MCF 10A (cell line): Measurements from ENCODE around the gene GBGT1. TPM values are rescaled to one million over a fixed set of nuclear protein-coding genes. Genes with fewer than 3 reads are reported as not detected.

Experiments
- BruUV-seq: library from RNA; stranded (reverse); fragments of 400-500 nt; replicated peaks from 2 replicates; lab custom pipeline; 2021; lab: Mats Ljungman, UMichigan
- CTCF ChIA-PET: fragments of 300-600 bp; sonication (Branson Sonifier 250); formaldehyde crosslinking; extraction: SDS; loops from one replicate; lab custom pipeline; 2021; ENCODE audit warnings: antibody characterized with exemption, inconsistent platforms; lab: Yijun Ruan, JAX
- POLR2A ChIA-PET: fragments of 300-600, 350-650 bp; sonication (Branson Sonifier 250); formaldehyde crosslinking; extraction: SDS; loops from one replicate; lab custom pipeline; 2020; ENCODE audit warnings: antibody characterized with exemption, inconsistent platforms; lab: Yijun Ruan, JAX
- DNase-seq: peaks from one replicate; pipeline ENCODE4 v3.0.0-alpha.2; 2018; ENCODE audit not compliant: unreplicated experiment
- H3K27ac Mint-ChIP-seq: one replicate; pipeline ENCODE4 v1.8.0; 2022; ENCODE audit warnings: mild to moderate bottlenecking, low read depth, mixed read lengths; ENCODE audit not compliant: unreplicated experiment
- H3K27me3 Mint-ChIP-seq: one replicate; pipeline ENCODE4 v1.8.0; 2022; ENCODE audit warnings: mixed read lengths; ENCODE audit not compliant: insufficient read depth, unreplicated experiment
- H3K36me3 Mint-ChIP-seq: one replicate; pipeline ENCODE4 v1.8.0; 2022; ENCODE audit warnings: mild to moderate bottlenecking, moderate library complexity, mixed read lengths; ENCODE audit not compliant: insufficient read depth, unreplicated experiment
- H3K4me1 Mint-ChIP-seq: one replicate; pipeline ENCODE4 v1.8.0; 2022; ENCODE audit warnings: mixed read lengths; ENCODE audit not compliant: insufficient read depth, unreplicated experiment
- H3K4me3 Mint-ChIP-seq: one replicate; pipeline ENCODE4 v1.8.0; 2022; ENCODE audit warnings: mild to moderate bottlenecking, moderate library complexity, mixed read lengths; ENCODE audit not compliant: unreplicated experiment
- H3K9me3 Mint-ChIP-seq: one replicate; pipeline ENCODE4 v1.8.0; 2022; ENCODE audit warnings: mixed read lengths; ENCODE audit not compliant: unreplicated experiment
- CTCF ChIP-seq: fragments of 200-600 bp; IDR thresholded peaks from one replicate; pipeline ENCODE4 v1.8.0; 2022; ENCODE audit warnings: antibody characterized with exemption, mild to moderate bottlenecking; ENCODE audit not compliant: unreplicated experiment
- intact Hi-C: fragments of 100-400 bp; cut with micrococcal nuclease; formaldehyde crosslinking; loops from 2 replicates; pipeline ENCODE4 v1.14.1; 2022
- total RNA-seq: library from RNA; stranded (reverse); gene quantifications from 2 replicates; pipeline ENCODE4 v1.2.3, GENCODE V29; 2022

GBGT1 gene
- total RNA-seq, 1 experiment from 2014 or later: not detected

GRCh38 chr9:133114886-133115603 is 48.7 kb downstream of the GBGT1 start:
- H3K9me3 Mint-ChIP-seq: no peaks in the 10 kb centered on the region

GRCh38 chr9:133113949-133114885 is 49.5 kb downstream of the GBGT1 start:
- ChIA-PET POLR2A (interaction anchor here (0.9 to 1.2 kb wide), 3 partner anchors 23 to 83 kb away, joined by 3 to 4 read pairs (median 3); partner anchors contain the start of gene GTF3C5), CTCF (interaction anchor here (0.6 to 8.6 kb wide), 8 partner anchors 11 to 375 kb away, joined by 3 to 132 read pairs (median 4); no protein-coding TSS in a partner anchor)
- H3K4me1 Mint-ChIP-seq: peaks cover 15% of the 10 kb centered on the region
- no peak overlapping the region for H3K4me3 Mint-ChIP-seq
- intact Hi-C loops: no loop called here
- TF ChIP-seq CTCF: no peak
- no TSS peak for BruUV-seq
- DNase-seq: no peak
- peak overlapping the region; percentile 51 for H3K27ac Mint-ChIP-seq
- H3K36me3 Mint-ChIP-seq: peaks cover 14% of the 10 kb centered on the region
- H3K9me3 Mint-ChIP-seq: no peaks in the 10 kb centered on the region
- H3K27me3 Mint-ChIP-seq: no peaks in the 10 kb centered on the region

More at GRCh38 chr9:133114886-133115603, 48.7 kb downstream of the GBGT1 start:
- no peak overlapping the region for H3K27ac Mint-ChIP-seq
- no peak for TF ChIP-seq CTCF
- intact Hi-C loops: no loop called here
- H3K36me3 Mint-ChIP-seq: peaks cover 13% of the 10 kb centered on the region
- BruUV-seq: no TSS peak
- no peak for DNase-seq
- no peak overlapping the region for H3K4me3 Mint-ChIP-seq
- H3K27me3 Mint-ChIP-seq: no peaks in the 10 kb centered on the region
- ChIA-PET CTCF (interaction anchor here (0.6 to 8.6 kb wide), 5 partner anchors 12 to 90 kb away, joined by 3 to 132 read pairs (median 4); no protein-coding TSS in a partner anchor), POLR2A (interaction anchor here (0.9 to 1.2 kb wide), 3 partner anchors 22 to 84 kb away, joined by 3 to 4 read pairs (median 4); partner anchors contain the start of gene GTF3C5)
- H3K4me1 Mint-ChIP-seq: peaks cover 15% of the 10 kb centered on the region

GRCh38 chr9:133113163-133113948 is 50.4 kb downstream of the GBGT1 start:
- ChIA-PET CTCF (interaction anchor here (0.5 to 8.6 kb wide), 7 partner anchors 10 to 376 kb away, joined by 3 to 132 read pairs (median 5); no protein-coding TSS in a partner anchor), POLR2A (interaction anchor here (0.6 to 0.9 kb wide), 3 partner anchors 31 to 729 kb away, joined by 3 to 4 read pairs (median 3); partner anchors contain the start of gene GTF3C5)
- Mint-ChIP-seq H3K4me1 (peaks cover 6% of the 10 kb centered on the region), H3K27ac (peak overlapping the region; percentile 51), H3K36me3 (peaks cover 16% of the 10 kb centered on the region), H3K27me3 (no peaks in the 10 kb centered on the region), H3K9me3 (no peaks in the 10 kb centered on the region), H3K4me3 (no peak overlapping the region)
- BruUV-seq: no TSS peak
- no peak for DNase-seq
- intact Hi-C loops: no loop called here
- no peak for TF ChIP-seq CTCF
